Activated CD4-positive, alpha-beta memory T cell treated with anti-CD3 and anti-CD28 coated beads for 36 hours (primary cell): ENCODE results near the gene FAT4. TPM values are rescaled to one million over a fixed set of nuclear protein-coding genes. Genes with fewer than 3 reads are reported as not detected.
A peak's percentile ranks its signal among the peaks of the same experiment; 100 is the strongest.

Experiments
- CTCF ChIA-PET: fragments of 350-600 bp; sonication (Branson Sonifier 250); formaldehyde crosslinking; loops from one replicate; lab custom pipeline; 2021; ENCODE audit warnings: antibody characterized with exemption, inconsistent platforms; lab: Charles Lee
- POLR2A ChIA-PET: fragments of 350-600 bp; sonication (Branson Sonifier 250); formaldehyde crosslinking; loops from one replicate; lab custom pipeline; 2021; ENCODE audit warnings: antibody characterized with exemption; lab: Charles Lee
- DNase-seq: peaks from one replicate; pipeline ENCODE4 v3.0.0-alpha.2; 2020
- H3K27ac Mint-ChIP-seq: one replicate; pipeline ENCODE4 v1.8.0; 2021; ENCODE audit warnings: mixed read lengths
- H3K27me3 Mint-ChIP-seq: one replicate; pipeline ENCODE4 v1.8.0; 2021; ENCODE audit warnings: mixed read lengths
- H3K36me3 Mint-ChIP-seq: one replicate; pipeline ENCODE4 v1.8.0; 2021; ENCODE audit warnings: mixed read lengths
- H3K4me1 Mint-ChIP-seq: one replicate; pipeline ENCODE4 v1.8.0; 2021; ENCODE audit warnings: low read depth, mixed read lengths
- H3K4me3 Mint-ChIP-seq: one replicate; pipeline ENCODE4 v1.8.0; 2021; ENCODE audit warnings: mild to moderate bottlenecking, mixed read lengths
- H3K9me3 Mint-ChIP-seq: one replicate; pipeline ENCODE4 v1.8.0; 2021; ENCODE audit warnings: mixed read lengths
- intact Hi-C: fragments of 100-400 bp; cut with micrococcal nuclease; formaldehyde crosslinking; loops from one replicate; pipeline ENCODE4 v1.15.1; 2023
- total RNA-seq, 2 experiments: library from RNA; stranded (reverse); gene quantifications; one replicate each; pipeline ENCODE4 v1.2.3, GENCODE V29; 2021

Gene FAT4
- total RNA-seq, 2 experiments from 2014 or later = not detected

DNA sequence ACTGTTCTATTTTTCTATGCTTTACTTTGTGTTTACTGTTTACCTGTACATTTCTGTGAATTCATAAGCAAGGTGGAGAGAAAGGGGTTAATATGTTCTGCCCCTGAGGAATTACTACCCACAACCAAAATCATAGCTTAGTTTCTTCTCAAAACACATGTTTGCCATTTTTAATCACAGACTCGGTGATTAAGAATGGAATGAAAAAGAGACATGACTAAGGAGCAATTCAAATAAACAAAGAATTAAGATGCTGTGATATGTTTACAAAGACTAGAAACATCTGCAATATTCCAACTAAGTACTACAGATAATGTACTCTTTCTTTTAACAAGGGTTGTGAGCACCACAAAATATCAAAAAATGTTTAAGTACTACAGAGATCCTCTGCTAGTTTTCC lies 11.7 kb upstream of the FAT4 start:
- no peak for DNase-seq

DNA sequence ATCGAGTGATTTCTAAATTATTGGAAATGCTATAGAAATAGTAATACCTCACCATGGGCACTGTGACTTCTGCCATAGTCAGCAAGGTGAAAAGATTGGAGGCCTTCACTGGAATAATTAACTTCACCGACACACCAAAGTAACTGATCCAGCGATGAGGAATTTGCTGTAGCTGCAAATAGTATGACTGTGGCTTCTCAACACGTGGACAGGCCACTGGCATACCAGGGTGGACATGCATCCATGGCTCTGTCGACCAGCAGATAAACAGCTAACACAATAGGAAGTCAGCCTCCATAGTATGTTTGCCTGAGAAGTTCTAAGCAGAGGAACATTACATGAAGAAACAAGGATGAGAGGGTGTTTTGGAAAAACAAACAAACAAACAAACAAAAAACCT lies 10.9 kb upstream of the FAT4 start:
- DNase-seq = no peak
- ChIA-PET CTCF (no interaction called here), POLR2A (no interaction called here)
- no peak overlapping the region for H3K4me3 Mint-ChIP-seq
- peaks cover 2% of the 10 kb centered on the region for H3K27me3 Mint-ChIP-seq
- intact Hi-C loops = no loop called here
- H3K9me3 Mint-ChIP-seq = no peaks in the 10 kb centered on the region
- H3K36me3 Mint-ChIP-seq = no peaks in the 10 kb centered on the region
- H3K27ac Mint-ChIP-seq = no peak overlapping the region
- no peaks in the 10 kb centered on the region for H3K4me1 Mint-ChIP-seq

More for the DNA sequence above, 11.7 kb upstream of the FAT4 start:
- Mint-ChIP-seq H3K27ac (no peak overlapping the region), H3K9me3 (no peaks in the 10 kb centered on the region), H3K4me3 (no peak overlapping the region), H3K4me1 (no peaks in the 10 kb centered on the region), H3K27me3 (peaks cover 2% of the 10 kb centered on the region), H3K36me3 (no peaks in the 10 kb centered on the region)
- intact Hi-C loops = no loop called here
- POLR2A ChIA-PET = no interaction called here
- CTCF ChIA-PET = no interaction called here

DNA sequence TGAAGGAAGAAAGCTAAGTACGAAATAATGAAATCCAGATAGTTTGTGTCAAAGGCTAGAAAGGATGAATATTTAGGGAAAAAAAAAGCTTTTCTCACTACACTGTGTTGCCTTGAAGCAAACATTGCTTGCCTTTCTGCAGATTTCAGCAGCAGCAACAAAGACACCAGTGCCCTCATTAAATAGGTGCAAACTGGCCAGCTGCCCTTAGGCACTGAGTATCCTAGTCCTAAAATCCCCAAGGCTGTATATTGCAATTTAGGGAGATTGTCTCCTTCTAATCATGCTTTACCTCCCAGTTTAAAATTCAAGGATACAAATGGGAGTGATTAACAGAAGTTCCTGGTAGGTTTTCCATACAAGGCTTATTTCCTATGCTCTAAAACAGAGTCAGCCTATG lies 8.6 kb upstream of the FAT4 start:
- DNase-seq = no peak
- Mint-ChIP-seq H3K4me3 (no peak overlapping the region), H3K36me3 (no peaks in the 10 kb centered on the region), H3K27ac (no peak overlapping the region), H3K27me3 (peaks cover 2% of the 10 kb centered on the region), H3K4me1 (no peaks in the 10 kb centered on the region), H3K9me3 (no peaks in the 10 kb centered on the region)
- ChIA-PET CTCF (no interaction called here), POLR2A (no interaction called here)
- intact Hi-C loops = no loop called here

DNA sequence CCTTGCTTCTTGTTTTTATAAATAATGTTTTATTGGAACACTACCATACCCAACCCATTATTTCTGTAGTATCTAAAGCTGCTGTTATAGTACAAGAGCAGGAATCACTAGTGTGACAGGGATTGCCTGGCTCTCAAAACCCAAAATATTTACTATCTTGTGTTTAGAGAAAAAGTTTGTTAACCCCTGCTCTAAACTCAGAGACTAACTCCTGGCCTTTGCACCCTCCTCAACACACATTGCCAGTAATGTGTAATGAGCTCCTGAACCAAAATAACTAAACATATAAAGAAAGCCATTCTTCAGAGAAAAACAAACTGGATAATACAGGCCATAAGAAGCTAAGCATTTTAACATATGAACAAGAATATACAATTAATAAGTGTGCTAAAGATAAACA lies 8.2 kb upstream of the FAT4 start:
- POLR2A ChIA-PET = no interaction called here
- H3K27me3 Mint-ChIP-seq = peaks cover 2% of the 10 kb centered on the region
- no peak overlapping the region for H3K4me3 Mint-ChIP-seq
- H3K4me1 Mint-ChIP-seq = no peaks in the 10 kb centered on the region
- intact Hi-C loops = no loop called here
- no peak overlapping the region for H3K27ac Mint-ChIP-seq
- CTCF ChIA-PET = no interaction called here
- H3K36me3 Mint-ChIP-seq = no peaks in the 10 kb centered on the region
- DNase-seq = no peak
- no peaks in the 10 kb centered on the region for H3K9me3 Mint-ChIP-seq

DNA sequence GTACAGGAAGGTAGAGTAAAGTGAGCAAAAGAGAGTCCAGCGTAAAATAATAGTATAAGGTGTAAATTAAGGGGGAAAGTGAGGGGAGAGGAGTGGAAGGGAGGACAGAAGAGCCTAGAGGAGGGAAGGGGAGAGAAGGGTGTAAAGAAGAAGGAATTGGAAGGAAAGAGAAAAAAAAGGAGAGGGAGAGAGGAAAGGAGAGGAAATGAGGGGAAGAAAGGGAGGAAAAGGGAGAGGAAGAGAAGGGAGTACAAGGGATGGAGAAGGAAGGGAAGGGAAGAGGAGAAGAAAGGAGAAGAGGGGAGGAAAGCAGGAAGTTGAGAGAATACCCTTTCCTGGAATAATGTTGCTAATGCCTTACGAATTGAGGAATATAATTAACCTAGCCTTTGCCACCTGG lies 3.3 kb upstream of the FAT4 start:
- H3K9me3 Mint-ChIP-seq = no peaks in the 10 kb centered on the region
- POLR2A ChIA-PET = no interaction called here
- H3K36me3 Mint-ChIP-seq = no peaks in the 10 kb centered on the region
- DNase-seq = no peak
- peaks cover 23% of the 10 kb centered on the region for H3K4me1 Mint-ChIP-seq
- no peak overlapping the region for H3K4me3 Mint-ChIP-seq
- intact Hi-C loops = loop anchor here (10.0 kb wide), 2 partner anchors 433 to 1813 kb away; no protein-coding TSS in a partner anchor
- H3K27me3 Mint-ChIP-seq = peaks cover 36% of the 10 kb centered on the region
- no peak overlapping the region for H3K27ac Mint-ChIP-seq
- CTCF ChIA-PET = no interaction called here

DNA sequence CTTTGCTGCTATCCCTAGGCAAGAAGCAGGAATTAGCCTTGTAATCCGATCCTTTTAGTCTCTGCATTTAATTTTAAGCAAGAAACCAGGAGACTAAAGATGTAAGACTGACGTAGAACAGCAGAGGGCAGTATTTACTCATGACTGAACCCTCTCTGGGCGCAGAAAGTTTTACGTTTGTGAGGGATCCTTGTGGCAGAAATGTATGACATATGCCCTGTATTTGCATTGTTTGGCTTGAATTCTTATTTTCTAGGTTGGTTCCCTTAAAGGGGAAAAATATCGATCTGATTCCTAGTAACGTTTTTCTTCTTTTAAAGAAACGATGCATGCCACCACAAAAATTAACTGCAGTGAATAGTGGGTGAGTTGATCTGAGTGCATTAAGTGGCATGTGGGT lies 1.3 kb upstream of the FAT4 start:
- ChIA-PET POLR2A (no interaction called here), CTCF (interaction anchor here (0.6 to 0.8 kb wide), 2 partner anchors 32 to 303 kb away, joined by 3 read pairs; no protein-coding TSS in a partner anchor)
- no peaks in the 10 kb centered on the region for H3K36me3 Mint-ChIP-seq
- no peaks in the 10 kb centered on the region for H3K9me3 Mint-ChIP-seq
- H3K27ac Mint-ChIP-seq = no peak overlapping the region
- H3K4me1 Mint-ChIP-seq = peaks cover 27% of the 10 kb centered on the region
- H3K4me3 Mint-ChIP-seq = no peak overlapping the region
- H3K27me3 Mint-ChIP-seq = peaks cover 54% of the 10 kb centered on the region
- DNase-seq = peak; percentile 10
- intact Hi-C loops = loop anchor here (10.0 kb wide), 2 partner anchors 431 to 1811 kb away; no protein-coding TSS in a partner anchor

DNA sequence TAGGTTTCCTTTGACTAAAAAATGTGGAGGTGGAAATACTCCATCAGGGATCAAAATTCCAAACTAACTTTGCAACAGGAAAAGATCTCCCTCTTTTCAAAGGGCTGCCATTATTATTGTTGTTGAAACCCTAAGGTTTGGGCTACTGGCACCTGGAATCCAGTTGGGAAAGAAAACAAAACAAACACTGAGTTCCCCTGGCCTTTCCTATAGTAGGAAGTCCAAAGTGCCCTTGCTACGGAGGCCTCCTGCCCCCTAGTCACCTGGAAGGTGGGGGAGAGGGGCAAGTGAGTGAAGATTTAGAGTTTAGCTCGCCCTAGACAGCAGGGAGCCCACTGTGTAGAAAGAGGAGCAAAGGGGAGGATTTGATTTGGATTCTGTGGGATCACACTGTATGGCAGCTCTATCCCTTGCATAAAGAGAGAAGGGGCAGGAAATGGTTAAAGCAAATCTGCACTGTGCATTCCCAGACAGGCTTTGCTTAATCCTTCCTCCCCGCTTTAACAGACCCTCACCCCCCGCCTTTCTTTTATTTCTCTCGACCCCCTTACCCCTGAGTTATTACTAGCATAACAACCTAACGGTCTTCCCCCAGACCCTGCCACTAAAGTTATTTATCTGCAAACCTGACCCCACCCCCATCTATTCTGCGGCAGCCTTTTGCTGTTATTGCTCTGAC lies 627 bp upstream of the FAT4 start:
- no peaks in the 10 kb centered on the region for H3K9me3 Mint-ChIP-seq
- intact Hi-C loops = loop anchor here (2.0 to 10.0 kb wide), 3 partner anchors 431 to 1811 kb away; no protein-coding TSS in a partner anchor
- peaks cover 59% of the 10 kb centered on the region for H3K27me3 Mint-ChIP-seq
- no peaks in the 10 kb centered on the region for H3K36me3 Mint-ChIP-seq
- no peak for DNase-seq
- POLR2A ChIA-PET = no interaction called here
- H3K4me1 Mint-ChIP-seq = peaks cover 27% of the 10 kb centered on the region
- H3K27ac Mint-ChIP-seq = no peak overlapping the region
- CTCF ChIA-PET = interaction anchor here (0.6 to 1.3 kb wide), 3 partner anchors 12 to 304 kb away, joined by 3 read pairs; no protein-coding TSS in a partner anchor
- H3K4me3 Mint-ChIP-seq = peak overlapping the region; percentile 70

DNA sequence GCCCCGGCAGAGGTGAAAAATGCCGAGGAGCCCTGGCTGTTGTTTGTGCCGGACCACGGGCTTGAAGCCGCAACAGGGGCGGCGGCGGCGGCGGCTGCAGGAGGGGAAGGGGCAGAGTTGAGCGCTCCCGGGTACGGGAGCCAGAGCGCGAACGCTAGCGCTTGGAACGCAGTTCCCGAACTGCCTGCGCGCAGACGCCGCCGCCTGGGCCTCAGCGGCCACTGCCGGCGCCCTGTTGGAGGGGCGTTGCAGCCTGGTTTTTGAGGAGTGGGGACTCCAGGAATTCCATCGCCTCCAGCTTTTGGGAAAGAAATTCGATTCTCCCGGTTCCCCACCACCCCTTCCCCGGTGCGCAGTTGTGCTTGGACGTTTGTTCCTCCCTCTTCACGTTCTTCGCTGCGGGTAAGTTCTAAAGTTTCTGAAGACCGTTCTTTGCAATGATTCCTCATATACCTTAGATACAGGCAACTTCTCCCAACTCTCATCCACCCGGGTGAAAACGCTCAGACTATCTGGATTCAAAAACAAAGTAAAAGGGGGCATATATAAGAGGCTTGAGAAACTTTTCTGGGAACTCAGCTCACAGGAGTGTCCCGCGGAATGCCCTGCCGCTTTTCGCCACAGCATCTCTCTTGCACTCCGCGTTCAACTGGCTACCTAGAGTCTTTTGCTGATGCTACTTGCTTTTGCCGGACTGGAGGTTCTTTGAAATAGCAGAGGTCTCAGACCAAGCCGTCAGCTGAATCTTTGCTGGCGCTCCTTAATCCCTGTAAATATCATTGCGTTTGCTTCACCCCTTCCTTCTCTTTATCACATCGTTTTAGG lies 1.0 kb downstream of the FAT4 start:
- Mint-ChIP-seq H3K4me3 (peak overlapping the region; percentile 70), H3K27me3 (peaks cover 63% of the 10 kb centered on the region), H3K4me1 (peaks cover 27% of the 10 kb centered on the region), H3K27ac (no peak overlapping the region), H3K36me3 (no peaks in the 10 kb centered on the region), H3K9me3 (no peaks in the 10 kb centered on the region)
- CTCF ChIA-PET = no interaction called here
- POLR2A ChIA-PET = no interaction called here
- DNase-seq = peak; percentile 15
- intact Hi-C loops = loop anchor here (2.0 to 10.0 kb wide), 3 partner anchors 429 to 1809 kb away; no protein-coding TSS in a partner anchor

DNA sequence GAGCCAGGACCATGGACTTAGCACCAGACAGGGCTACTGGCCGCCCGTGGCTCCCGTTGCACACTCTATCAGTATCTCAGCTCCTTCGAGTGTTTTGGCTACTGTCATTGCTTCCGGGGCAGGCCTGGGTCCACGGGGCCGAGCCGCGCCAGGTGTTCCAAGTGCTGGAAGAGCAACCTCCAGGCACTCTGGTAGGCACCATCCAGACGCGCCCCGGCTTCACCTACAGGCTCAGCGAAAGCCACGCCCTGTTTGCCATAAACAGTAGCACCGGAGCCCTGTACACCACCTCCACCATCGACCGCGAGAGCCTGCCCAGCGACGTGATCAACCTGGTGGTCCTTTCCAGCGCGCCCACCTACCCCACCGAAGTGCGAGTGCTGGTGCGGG lies 1.6 kb downstream of the FAT4 start:
- Mint-ChIP-seq H3K9me3 (no peaks in the 10 kb centered on the region), H3K27me3 (peaks cover 63% of the 10 kb centered on the region), H3K4me1 (peaks cover 27% of the 10 kb centered on the region), H3K4me3 (peak overlapping the region; percentile 70), H3K27ac (no peak overlapping the region), H3K36me3 (no peaks in the 10 kb centered on the region)
- DNase-seq = peak; percentile 10
- CTCF ChIA-PET = no interaction called here
- POLR2A ChIA-PET = no interaction called here
- intact Hi-C loops = loop anchor here (10.0 kb wide), 2 partner anchors 428 to 1808 kb away; no protein-coding TSS in a partner anchor

DNA sequence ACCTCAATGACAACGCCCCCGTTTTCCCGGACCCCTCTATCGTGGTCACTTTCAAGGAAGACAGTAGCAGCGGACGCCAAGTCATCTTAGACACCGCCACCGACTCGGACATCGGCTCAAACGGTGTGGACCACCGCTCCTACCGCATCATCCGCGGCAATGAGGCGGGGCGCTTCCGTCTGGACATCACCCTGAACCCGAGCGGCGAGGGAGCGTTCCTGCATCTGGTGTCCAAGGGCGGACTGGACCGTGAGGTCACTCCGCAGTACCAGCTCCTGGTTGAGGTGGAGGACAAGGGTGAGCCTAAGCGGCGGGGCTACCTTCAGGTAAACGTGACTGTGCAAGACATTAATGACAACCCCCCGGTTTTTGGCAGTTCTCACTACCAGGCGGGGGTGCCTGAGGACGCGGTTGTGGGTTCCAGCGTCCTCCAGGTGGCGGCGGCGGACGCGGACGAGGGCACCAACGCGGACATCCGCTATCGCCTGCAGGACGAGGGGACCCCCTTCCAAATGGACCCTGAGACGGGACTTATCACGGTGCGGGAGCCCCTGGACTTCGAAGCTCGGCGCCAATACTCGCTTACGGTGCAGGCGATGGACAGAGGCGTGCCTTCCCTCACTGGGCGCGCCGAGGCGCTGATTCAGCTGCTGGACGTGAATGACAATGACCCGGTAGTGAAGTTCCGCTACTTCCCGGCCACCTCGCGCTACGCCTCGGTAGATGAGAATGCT lies 2.2 kb downstream of the FAT4 start:
- H3K27me3 Mint-ChIP-seq = peaks cover 62% of the 10 kb centered on the region
- ChIA-PET POLR2A (no interaction called here), CTCF (no interaction called here)
- no peaks in the 10 kb centered on the region for H3K9me3 Mint-ChIP-seq
- DNase-seq = no peak
- peaks cover 27% of the 10 kb centered on the region for H3K4me1 Mint-ChIP-seq
- H3K36me3 Mint-ChIP-seq = no peaks in the 10 kb centered on the region
- intact Hi-C loops = loop anchor here (10.0 kb wide), 2 partner anchors 428 to 1808 kb away; no protein-coding TSS in a partner anchor
- no peak overlapping the region for H3K27ac Mint-ChIP-seq
- no peak overlapping the region for H3K4me3 Mint-ChIP-seq

DNA sequence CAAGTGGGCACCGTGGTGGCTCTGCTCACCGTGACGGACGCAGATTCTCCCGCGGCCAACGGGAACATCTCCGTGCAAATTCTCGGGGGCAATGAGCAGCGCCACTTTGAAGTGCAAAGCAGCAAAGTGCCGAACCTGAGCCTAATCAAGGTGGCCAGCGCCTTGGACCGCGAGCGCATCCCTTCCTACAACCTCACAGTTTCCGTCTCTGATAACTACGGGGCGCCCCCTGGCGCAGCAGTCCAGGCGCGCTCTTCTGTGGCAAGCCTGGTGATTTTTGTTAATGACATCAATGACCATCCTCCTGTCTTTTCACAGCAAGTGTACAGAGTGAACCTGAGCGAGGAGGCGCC lies 2.7 kb downstream of the FAT4 start:
- Mint-ChIP-seq H3K4me3 (no peak overlapping the region), H3K27ac (no peak overlapping the region), H3K27me3 (peaks cover 60% of the 10 kb centered on the region), H3K4me1 (peaks cover 27% of the 10 kb centered on the region), H3K36me3 (no peaks in the 10 kb centered on the region), H3K9me3 (no peaks in the 10 kb centered on the region)
- peak; percentile 11 for DNase-seq
- ChIA-PET POLR2A (no interaction called here), CTCF (no interaction called here)
- intact Hi-C loops = loop anchor here (10.0 kb wide), 2 partner anchors 427 to 1807 kb away; no protein-coding TSS in a partner anchor

DNA sequence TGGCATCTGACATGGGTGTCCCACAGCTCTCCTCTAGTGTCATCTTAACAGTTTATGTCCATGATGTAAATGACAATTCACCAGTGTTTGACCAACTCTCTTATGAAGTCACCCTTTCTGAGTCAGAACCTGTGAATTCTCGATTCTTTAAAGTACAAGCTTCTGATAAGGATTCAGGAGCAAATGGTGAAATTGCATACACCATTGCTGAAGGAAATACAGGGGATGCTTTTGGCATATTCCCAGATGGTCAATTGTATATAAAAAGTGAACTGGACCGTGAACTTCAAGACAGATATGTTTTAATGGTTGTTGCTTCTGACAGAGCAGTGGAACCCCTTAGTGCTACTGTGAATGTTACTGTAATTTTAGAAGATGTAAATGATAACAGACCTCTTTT lies 4.6 kb downstream of the FAT4 start:
- H3K27ac Mint-ChIP-seq = no peak overlapping the region
- no peaks in the 10 kb centered on the region for H3K36me3 Mint-ChIP-seq
- DNase-seq = no peak
- peaks cover 48% of the 10 kb centered on the region for H3K27me3 Mint-ChIP-seq
- H3K9me3 Mint-ChIP-seq = no peaks in the 10 kb centered on the region
- intact Hi-C loops = loop anchor here (10.0 kb wide), 2 partner anchors 425 to 1805 kb away; no protein-coding TSS in a partner anchor
- ChIA-PET CTCF (no interaction called here), POLR2A (no interaction called here)
- peaks cover 21% of the 10 kb centered on the region for H3K4me1 Mint-ChIP-seq
- no peak overlapping the region for H3K4me3 Mint-ChIP-seq
